Uterus (tissue), 2 donors: ENCODE data around the gene BMP8A.

ENCODE experiments used
- POLR2A ChIP-seq, 2 donors: fragments of 450-650 bp; IDR thresholded peaks; one replicate each; pipeline ENCODE4 v1.6.1; 2016; ENCODE audit warnings: antibody characterized with exemption in 2 of 2, mild to moderate bottlenecking in 1 of 2, moderate library complexity in 1 of 2
- TF ChIP-seq, protein P1 (sequence below), 4 experiments: fragments of 200-600 bp in 2 of 4; fragments of 450-650 bp in 2 of 4; sonication (generic) in 2 of 4; IDR thresholded peaks; one replicate each; pipeline ENCODE4 v1.5.1; 2016 to 2019; ENCODE audit warnings: antibody characterized with exemption in 4 of 4, mild to moderate bottlenecking in 2 of 4, moderate library complexity in 1 of 4

GRCh38 chr1:39505289-39505688 is 13.9 kb downstream of the BMP8A start:
- TF ChIP-seq, protein P1, sequence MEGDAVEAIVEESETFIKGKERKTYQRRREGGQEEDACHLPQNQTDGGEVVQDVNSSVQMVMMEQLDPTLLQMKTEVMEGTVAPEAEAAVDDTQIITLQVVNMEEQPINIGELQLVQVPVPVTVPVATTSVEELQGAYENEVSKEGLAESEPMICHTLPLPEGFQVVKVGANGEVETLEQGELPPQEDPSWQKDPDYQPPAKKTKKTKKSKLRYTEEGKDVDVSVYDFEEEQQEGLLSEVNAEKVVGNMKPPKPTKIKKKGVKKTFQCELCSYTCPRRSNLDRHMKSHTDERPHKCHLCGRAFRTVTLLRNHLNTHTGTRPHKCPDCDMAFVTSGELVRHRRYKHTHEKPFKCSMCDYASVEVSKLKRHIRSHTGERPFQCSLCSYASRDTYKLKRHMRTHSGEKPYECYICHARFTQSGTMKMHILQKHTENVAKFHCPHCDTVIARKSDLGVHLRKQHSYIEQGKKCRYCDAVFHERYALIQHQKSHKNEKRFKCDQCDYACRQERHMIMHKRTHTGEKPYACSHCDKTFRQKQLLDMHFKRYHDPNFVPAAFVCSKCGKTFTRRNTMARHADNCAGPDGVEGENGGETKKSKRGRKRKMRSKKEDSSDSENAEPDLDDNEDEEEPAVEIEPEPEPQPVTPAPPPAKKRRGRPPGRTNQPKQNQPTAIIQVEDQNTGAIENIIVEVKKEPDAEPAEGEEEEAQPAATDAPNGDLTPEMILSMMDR (IDR thresholded peaks at IDR 0.05) = no peak
- no peak for TF ChIP-seq POLR2A (IDR thresholded peaks at IDR 0.05)
